ES-I3 (cell line): ENCODE measurements around the gene PARM1.

Experiments used
- H3K36me3 ChIP-seq: 2 replicates; pipeline ENCODE4 v1.6.1; 2013; ENCODE audit warnings: mild to moderate bottlenecking, low read length, control low read depth, moderate library complexity; ENCODE audit not compliant: insufficient read depth
- H3K4me1 ChIP-seq: 2 replicates; pipeline ENCODE4 v1.6.1; 2013; ENCODE audit warnings: mild to moderate bottlenecking, control low read depth, low read length; ENCODE audit not compliant: insufficient read depth
- H3K9ac ChIP-seq: 2 replicates; pipeline ENCODE4 v1.6.1; 2013; ENCODE audit warnings: low read depth, mild to moderate bottlenecking, low read length, moderate library complexity
- H3K9me3 ChIP-seq: 2 replicates; pipeline ENCODE4 v1.6.1; 2013; ENCODE audit warnings: mild to moderate bottlenecking, low read length, moderate library complexity; ENCODE audit not compliant: control insufficient read depth, insufficient read depth

Gene PARM1

GRCh38 chr4:75071317-75071716, 138.4 kb downstream of the PARM1 start:
- Histone ChIP-seq H3K36me3 (no peaks in the 10 kb centered on the region), H3K9ac (no peak overlapping the region), H3K9me3 (no peaks in the 10 kb centered on the region), H3K4me1 (no peaks in the 10 kb centered on the region)

GRCh38 chr4:75080888-75081287, 148.0 kb downstream of the PARM1 start:
- Histone ChIP-seq H3K9me3 (no peaks in the 10 kb centered on the region), H3K4me1 (no peaks in the 10 kb centered on the region), H3K36me3 (no peaks in the 10 kb centered on the region; the same call in 1 of the 2 replicates), H3K9ac (no peak overlapping the region)

DNA sequence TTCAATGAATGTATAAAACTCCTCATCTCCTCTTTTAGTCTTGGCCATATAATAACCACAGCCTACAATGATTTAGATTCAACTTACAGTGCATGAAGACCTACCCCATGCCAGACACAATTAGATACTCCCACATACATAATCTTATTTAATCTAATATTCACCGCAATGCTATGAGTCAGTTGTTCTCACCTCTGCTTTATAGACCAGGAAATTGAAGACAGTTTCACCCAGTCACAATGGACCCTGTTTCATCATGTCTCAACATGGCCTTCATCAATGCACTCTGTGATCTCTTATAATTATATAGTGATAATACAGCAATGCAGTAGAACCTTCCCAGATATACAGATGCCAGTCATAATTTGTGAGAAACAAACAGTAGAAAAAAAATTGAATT, 148.6 kb downstream of the PARM1 start:
- H3K4me1 ChIP-seq, result no peaks in the 10 kb centered on the region
- no peaks in the 10 kb centered on the region for H3K9me3 ChIP-seq
- H3K9ac ChIP-seq, result no peak overlapping the region
- no peaks in the 10 kb centered on the region; the same call in 1 of the 2 replicates for H3K36me3 ChIP-seq

DNA sequence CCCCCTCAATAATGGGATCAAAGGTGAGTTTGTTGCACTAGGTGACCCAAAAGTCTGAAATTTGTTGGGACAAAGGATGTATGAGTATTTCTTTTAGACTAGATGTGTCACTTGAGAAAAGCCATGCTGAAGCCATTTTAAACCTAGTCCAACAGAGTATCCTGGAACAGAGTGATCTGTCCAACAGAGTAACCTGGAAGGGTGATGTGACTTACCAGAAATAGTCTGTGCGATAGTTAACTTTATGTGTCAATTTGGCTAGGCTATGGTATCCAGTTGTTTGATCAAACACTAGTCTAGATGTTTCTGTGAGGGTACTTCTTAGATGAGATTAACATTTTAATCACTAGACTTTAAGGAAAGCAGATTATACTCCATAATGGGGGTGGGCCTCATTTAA, 154.5 kb downstream of the PARM1 start:
- H3K36me3 ChIP-seq, result no peaks in the 10 kb centered on the region
- no peak overlapping the region for H3K9ac ChIP-seq
- H3K9me3 ChIP-seq, result no peaks in the 10 kb centered on the region

GRCh38 chr4:75087865-75088264, 154.9 kb downstream of the PARM1 start:
- Histone ChIP-seq H3K36me3 (no peaks in the 10 kb centered on the region), H3K4me1 (no peaks in the 10 kb centered on the region), H3K9me3 (no peaks in the 10 kb centered on the region), H3K9ac (no peak overlapping the region)

More for the DNA sequence above, 154.5 kb downstream of the PARM1 start:
- no peaks in the 10 kb centered on the region for H3K4me1 ChIP-seq

- no peaks in the 10 kb centered on the region for H3K4me1 ChIP-seq
- H3K36me3 ChIP-seq, result no peaks in the 10 kb centered on the region
- no peaks in the 10 kb centered on the region for H3K9me3 ChIP-seq
- no peak overlapping the region for H3K9ac ChIP-seq
These were observed 156.3 kb downstream of the PARM1 start for GRCh38 chr4:75089206-75089605.

DNA sequence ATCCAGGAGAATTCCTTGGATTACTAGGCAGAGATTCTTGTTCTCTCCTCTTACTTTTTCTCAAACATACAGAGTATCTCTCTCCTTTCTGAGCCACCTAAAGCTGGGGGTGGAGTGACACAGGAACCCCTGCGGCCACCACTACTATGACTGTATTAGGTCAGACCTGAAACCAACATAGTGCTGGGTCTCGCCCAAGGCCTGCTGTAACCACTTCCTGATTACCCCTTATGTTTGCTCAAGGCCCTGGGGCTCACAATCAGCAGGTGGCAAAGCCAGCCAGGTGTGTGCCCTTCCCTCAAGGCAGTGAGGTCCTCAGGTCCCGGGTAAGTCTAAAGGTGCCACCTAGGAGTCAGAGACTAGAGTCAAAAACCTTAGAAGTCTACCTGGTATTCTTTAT, 166.4 kb downstream of the PARM1 start:
- no peaks in the 10 kb centered on the region for H3K4me1 ChIP-seq
- H3K9me3 ChIP-seq, result no peaks in the 10 kb centered on the region
- no peak overlapping the region for H3K9ac ChIP-seq
- no peaks in the 10 kb centered on the region for H3K36me3 ChIP-seq
